SJCRH30 (cell line): Measurements from ENCODE around the gene JPH2. TPM values are rescaled to one million over a fixed set of nuclear protein-coding genes. Genes with fewer than 3 reads are reported as not detected.

Experiments
- DNase-seq, 2 experiments: peaks; one replicate each; pipeline ENCODE4 v3.0.0-alpha.2; 2015 to 2020
- H3K27ac ChIP-seq: fragments of 250-450 bp; sonication (Bioruptor Pico); 2 replicates; pipeline ENCODE4 v1.5.1; 2020; ENCODE audit warnings: mild to moderate bottlenecking, moderate library complexity
- H3K27me3 ChIP-seq: fragments of 250-450 bp; sonication (Bioruptor Pico); 2 replicates; pipeline ENCODE4 v1.5.1; 2020; ENCODE audit warnings: mild to moderate bottlenecking, moderate library complexity
- H3K36me3 ChIP-seq: fragments of 250-450 bp; sonication (Bioruptor Pico); 2 replicates; pipeline ENCODE4 v1.5.1; 2020; ENCODE audit warnings: mild to moderate bottlenecking, moderate library complexity
- H3K4me1 ChIP-seq: fragments of 250-450 bp; sonication (Bioruptor Pico); 2 replicates; pipeline ENCODE4 v1.5.1; 2020; ENCODE audit warnings: mild to moderate bottlenecking, moderate library complexity
- H3K4me3 ChIP-seq: fragments of 250-450 bp; sonication (Bioruptor Pico); 2 replicates; pipeline ENCODE4 v1.5.1; 2020; ENCODE audit warnings: mild to moderate bottlenecking, moderate library complexity
- H3K9me3 ChIP-seq: fragments of 250-450 bp; sonication (Bioruptor Pico); replicated peaks from 2 replicates; pipeline ENCODE4 v1.5.1; 2020; ENCODE audit warnings: mild to moderate bottlenecking, moderate library complexity
- total RNA-seq: library from RNA; depleted of rRNA; stranded (reverse); fragments of >200 nt; shearing (Covaris generic); gene quantifications from 2 replicates; pipeline ENCODE4 v1.2.3, GENCODE V29; 2014

Gene JPH2
- total RNA-seq, 1 experiment from 2014 or later = 7.4 TPM

GRCh38 chr20:44120676-44121425, 66.1 kb downstream of the JPH2 start:
- DNase-seq = no peak
- Histone ChIP-seq H3K4me3 (no peak overlapping the region), H3K9me3 (no peaks in the 10 kb centered on the region)

GRCh38 chr20:44118185-44119033, 68.6 kb downstream of the JPH2 start:
- Histone ChIP-seq H3K4me1 (no peaks in the 10 kb centered on the region; the same call in 1 of the 2 replicates), H3K9me3 (no peaks in the 10 kb centered on the region), H3K36me3 (no peaks in the 10 kb centered on the region), H3K27ac (no peak overlapping the region), H3K4me3 (no peak overlapping the region), H3K27me3 (no peaks in the 10 kb centered on the region)
- no peak for DNase-seq

More at GRCh38 chr20:44120676-44121425, 66.1 kb downstream of the JPH2 start:
- Histone ChIP-seq H3K4me1 (no peaks in the 10 kb centered on the region), H3K36me3 (no peaks in the 10 kb centered on the region), H3K27me3 (no peaks in the 10 kb centered on the region), H3K27ac (no peak overlapping the region)

- no peaks in the 10 kb centered on the region for H3K27me3 ChIP-seq
- no peaks in the 10 kb centered on the region; the same call in 1 of the 2 replicates for H3K4me1 ChIP-seq
- no peak for DNase-seq
- no peaks in the 10 kb centered on the region for H3K9me3 ChIP-seq
- no peak overlapping the region for H3K27ac ChIP-seq
- no peak overlapping the region for H3K4me3 ChIP-seq
- H3K36me3 ChIP-seq = no peaks in the 10 kb centered on the region
Measured at GRCh38 chr20:44117296-44118184, 69.4 kb downstream of the JPH2 start.

- Histone ChIP-seq H3K9me3 (no peaks in the 10 kb centered on the region), H3K27me3 (no peaks in the 10 kb centered on the region), H3K36me3 (no peaks in the 10 kb centered on the region), H3K4me3 (no peak overlapping the region), H3K4me1 (peaks cover 6% of the 10 kb centered on the region), H3K27ac (no peak overlapping the region)
- no peak for DNase-seq
Measured at GRCh38 chr20:44115762-44116644, 71.0 kb downstream of the JPH2 start.

GRCh38 chr20:44115181-44115580, 71.8 kb downstream of the JPH2 start:
- no peaks in the 10 kb centered on the region for H3K36me3 ChIP-seq
- DNase-seq = no peak
- H3K4me1 ChIP-seq = peaks cover 6% of the 10 kb centered on the region
- no peaks in the 10 kb centered on the region for H3K9me3 ChIP-seq
- H3K4me3 ChIP-seq = no peak overlapping the region
- no peaks in the 10 kb centered on the region for H3K27me3 ChIP-seq
- no peak overlapping the region for H3K27ac ChIP-seq

- H3K36me3 ChIP-seq = no peaks in the 10 kb centered on the region
- peaks cover 6% of the 10 kb centered on the region for H3K4me1 ChIP-seq
- H3K27ac ChIP-seq = no peak overlapping the region
- peaks cover 4% of the 10 kb centered on the region; the same call in 1 of the 2 replicates for H3K9me3 ChIP-seq
- no peak for DNase-seq
- no peaks in the 10 kb centered on the region for H3K27me3 ChIP-seq
- no peak overlapping the region for H3K4me3 ChIP-seq
Measured at GRCh38 chr20:44113618-44114376, 73.2 kb downstream of the JPH2 start.

- no peak for DNase-seq
- no peak overlapping the region for H3K27ac ChIP-seq
- no peaks in the 10 kb centered on the region for H3K27me3 ChIP-seq
- peaks cover 6% of the 10 kb centered on the region for H3K4me1 ChIP-seq
- no peak overlapping the region for H3K4me3 ChIP-seq
- peaks cover 8% of the 10 kb centered on the region for H3K9me3 ChIP-seq
- no peaks in the 10 kb centered on the region for H3K36me3 ChIP-seq
Measured at GRCh38 chr20:44112889-44113617, 73.9 kb downstream of the JPH2 start.

GRCh38 chr20:44112456-44112855, 74.5 kb downstream of the JPH2 start:
- DNase-seq = no peak
- Histone ChIP-seq H3K4me1 (peaks cover 6% of the 10 kb centered on the region), H3K9me3 (peaks cover 10% of the 10 kb centered on the region), H3K36me3 (no peaks in the 10 kb centered on the region), H3K4me3 (no peak overlapping the region), H3K27me3 (no peaks in the 10 kb centered on the region), H3K27ac (no peak overlapping the region)

GRCh38 chr20:44111712-44112335, 75.2 kb downstream of the JPH2 start:
- Histone ChIP-seq H3K27me3 (no peaks in the 10 kb centered on the region), H3K27ac (no peak overlapping the region), H3K9me3 (peaks cover 10% of the 10 kb centered on the region), H3K36me3 (no peaks in the 10 kb centered on the region), H3K4me1 (peaks cover 6% of the 10 kb centered on the region), H3K4me3 (no peak overlapping the region)
- DNase-seq = peak; percentile 78 to 88

- no peak for DNase-seq
- Histone ChIP-seq H3K9me3 (peaks cover 10% of the 10 kb centered on the region), H3K27me3 (no peaks in the 10 kb centered on the region), H3K27ac (no peak overlapping the region), H3K4me1 (peaks cover 10% of the 10 kb centered on the region), H3K36me3 (no peaks in the 10 kb centered on the region), H3K4me3 (no peak overlapping the region)
Measured at GRCh38 chr20:44110816-44111568, 76.0 kb downstream of the JPH2 start.

- no peak for DNase-seq
- Histone ChIP-seq H3K36me3 (no peaks in the 10 kb centered on the region), H3K27me3 (no peaks in the 10 kb centered on the region), H3K4me1 (peaks cover 20% of the 10 kb centered on the region), H3K27ac (no peak overlapping the region), H3K9me3 (peaks cover 10% of the 10 kb centered on the region), H3K4me3 (no peak overlapping the region)
Measured at GRCh38 chr20:44109951-44110361, 77.0 kb downstream of the JPH2 start.

GRCh38 chr20:44106615-44107014, 80.4 kb downstream of the JPH2 start:
- H3K27me3 ChIP-seq = no peaks in the 10 kb centered on the region
- no peak overlapping the region for H3K27ac ChIP-seq
- H3K4me3 ChIP-seq = no peak overlapping the region
- no peak for DNase-seq
- peaks cover 19% of the 10 kb centered on the region for H3K9me3 ChIP-seq
- peaks cover 20% of the 10 kb centered on the region for H3K4me1 ChIP-seq
- no peaks in the 10 kb centered on the region for H3K36me3 ChIP-seq
